Measurements from ENCODE around the gene ENPP1.

- TF ChIP-seq FOXA3 (CRISPR knock-in tag; conservative IDR thresholded peaks at IDR 0.05 in 1 of 2, IDR thresholded peaks at IDR 0.05 in 1 of 2) (no peak), FUS (optimal IDR thresholded peaks at IDR 0.05; ENCODE audit: low read depth, low read length) (no peak), NCOR1 (IDR thresholded peaks at IDR 0.05) (no peak), CTCF (IDR thresholded peaks at IDR 0.05 in 2 of 3, conservative IDR thresholded peaks at IDR 0.05 in 1 of 3; ENCODE audit: insufficient read depth in 2 of 3, low read depth in 1 of 3, low read length in 3 of 3) (no peak), EP300 (IDR thresholded peaks at IDR 0.05; ENCODE audit: low read length) (no peak), NBN (IDR thresholded peaks at IDR 0.05; ENCODE audit: low read depth) (no peak), ZNF121 (CRISPR knock-in tag; conservative IDR thresholded peaks at IDR 0.05) (no peak), ZNF140 (CRISPR knock-in tag; IDR thresholded peaks at IDR 0.05) (no peak), RNF2 (IDR thresholded peaks at IDR 0.05) (no peak), FOS (IDR thresholded peaks at IDR 0.05; ENCODE audit: extremely low read depth, insufficient read length) (no peak), KAT7 (CRISPR knock-in tag; IDR thresholded peaks at IDR 0.05; ENCODE audit: borderline replicate concordance) (no peak), TARDBP (IDR thresholded peaks at IDR 0.05) (no peak)
Measured at GRCh38 chr6:131839388-131839787, 31.6 kb downstream of the ENPP1 start.

Data from K562 (cell line).